Measurements from ENCODE around the gene THBS1. TPM values are rescaled to one million over a fixed set of nuclear protein-coding genes. Genes with fewer than 3 reads are reported as not detected.

Gene THBS1
- under 1 TPM; 0.34 to 0.89 TPM for total RNA-seq

GRCh38 chr15:39580485-39581241, at the start of gene THBS1:
TSS of gene THBS1 (plus strand) at chr15:39581079. CDS start at chr15:39581858, 779 bp downstream.
- ChIA-PET POLR2A (no interaction called here), CTCF (interaction anchor here (0.8 to 1.6 kb wide), 14 partner anchors 9 to 858 kb away, joined by 3 to 7 read pairs (median 3); no protein-coding TSS in a partner anchor)

GRCh38 chr15:39534996-39535395, 45.9 kb upstream of the THBS1 start:
- ChIA-PET POLR2A (no interaction called here), CTCF (no interaction called here)

- CTCF ChIA-PET = no interaction called here
Measured at GRCh38 chr15:39535466-39535865, 45.4 kb upstream of the THBS1 start.

GRCh38 chr15:39538936-39539335, 41.9 kb upstream of the THBS1 start:
- ChIA-PET CTCF (no interaction called here), POLR2A (no interaction called here)

More at GRCh38 chr15:39535466-39535865, 45.4 kb upstream of the THBS1 start:
- POLR2A ChIA-PET = no interaction called here

- CTCF ChIA-PET = no interaction called here
Measured at GRCh38 chr15:39539466-39539865, 41.4 kb upstream of the THBS1 start.

GRCh38 chr15:39539973-39540558, 40.8 kb upstream of the THBS1 start:
- ChIA-PET POLR2A (no interaction called here), CTCF (no interaction called here)

More at GRCh38 chr15:39539466-39539865, 41.4 kb upstream of the THBS1 start:
- POLR2A ChIA-PET = no interaction called here

GRCh38 chr15:39542385-39543065, 38.4 kb upstream of the THBS1 start:
- ChIA-PET POLR2A (no interaction called here), CTCF (no interaction called here)

- POLR2A ChIA-PET = no interaction called here
- CTCF ChIA-PET = no interaction called here
Measured at GRCh38 chr15:39543651-39544050, 37.2 kb upstream of the THBS1 start.

- ChIA-PET POLR2A (no interaction called here), CTCF (no interaction called here)
Measured at GRCh38 chr15:39546842-39547241, 34.0 kb upstream of the THBS1 start.

- CTCF ChIA-PET = no interaction called here
Measured at GRCh38 chr15:39548561-39548960, 32.3 kb upstream of the THBS1 start.

GRCh38 chr15:39549912-39550311, 31.0 kb upstream of the THBS1 start:
- ChIA-PET CTCF (no interaction called here), POLR2A (interaction anchor here (0.5 kb wide), 1 partner anchor 1296 kb away, joined by 4 read pairs; no protein-coding TSS in a partner anchor)

More at GRCh38 chr15:39548561-39548960, 32.3 kb upstream of the THBS1 start:
- POLR2A ChIA-PET = no interaction called here

- POLR2A ChIA-PET = no interaction called here
- CTCF ChIA-PET = no interaction called here
Measured at GRCh38 chr15:39551476-39551875, 29.4 kb upstream of the THBS1 start.

GRCh38 chr15:39552556-39552955, 28.3 kb upstream of the THBS1 start:
- ChIA-PET CTCF (no interaction called here), POLR2A (no interaction called here)

GRCh38 chr15:39553947-39554693, 26.8 kb upstream of the THBS1 start:
- POLR2A ChIA-PET = no interaction called here
- CTCF ChIA-PET = no interaction called here

GRCh38 chr15:39554746-39555387, 26.0 kb upstream of the THBS1 start:
- ChIA-PET POLR2A (no interaction called here), CTCF (no interaction called here)

- POLR2A ChIA-PET = no interaction called here
Measured at GRCh38 chr15:39555885-39556284, 25.0 kb upstream of the THBS1 start.

GRCh38 chr15:39556461-39556860, 24.4 kb upstream of the THBS1 start:
- ChIA-PET POLR2A (no interaction called here), CTCF (no interaction called here)

More at GRCh38 chr15:39555885-39556284, 25.0 kb upstream of the THBS1 start:
- CTCF ChIA-PET = no interaction called here

GRCh38 chr15:39558421-39558820, 22.5 kb upstream of the THBS1 start:
- POLR2A ChIA-PET = no interaction called here
- CTCF ChIA-PET = no interaction called here

- CTCF ChIA-PET = no interaction called here
- POLR2A ChIA-PET = no interaction called here
Measured at GRCh38 chr15:39564972-39565665, 15.8 kb upstream of the THBS1 start.

Measured in activated CD8-positive, alpha-beta memory T cell treated with anti-CD3 and anti-CD28 coated beads for 36 hours (primary cell).